Measurements from ENCODE around the gene FOXR1.
"Not testable (repeated sequence)": the region's sequence is repeated elsewhere in the genome, so short reads cannot be mapped to it uniquely, and the experiment has no call there.

The FOXR1 gene

DNA sequence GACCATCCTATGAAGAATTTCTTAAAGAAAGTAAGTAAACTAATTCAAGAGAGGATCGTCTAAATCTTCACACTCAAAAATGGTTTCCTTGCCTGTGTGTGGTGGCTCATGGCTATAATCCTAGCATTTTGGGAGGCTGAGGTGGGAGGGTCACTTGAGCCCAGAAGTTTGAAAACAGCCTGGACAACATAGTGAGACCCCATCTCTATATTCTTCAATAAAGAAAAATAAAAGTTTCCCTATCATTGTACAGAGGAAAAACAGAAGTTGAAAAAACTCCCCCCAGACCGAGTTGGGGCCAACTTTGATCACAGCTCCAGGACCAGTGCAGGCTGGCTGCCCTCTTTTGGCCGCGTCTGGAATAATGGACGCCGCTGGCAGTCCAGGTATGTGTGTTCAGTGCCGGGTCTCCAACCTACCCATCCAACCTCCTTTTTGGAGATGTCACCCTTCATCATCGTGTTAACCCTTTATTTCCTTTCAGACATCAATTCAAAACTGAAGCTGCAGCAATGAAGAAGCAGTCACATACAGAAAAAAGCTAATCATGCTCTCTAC, 43.6 kb downstream of the FOXR1 start:
- Histone ChIP-seq H3K14ac (ENCODE audit: low read length) (no peak overlapping the region), H3K27ac (replicated peaks; ENCODE audit: low read length) (no peak overlapping the region)

DNA sequence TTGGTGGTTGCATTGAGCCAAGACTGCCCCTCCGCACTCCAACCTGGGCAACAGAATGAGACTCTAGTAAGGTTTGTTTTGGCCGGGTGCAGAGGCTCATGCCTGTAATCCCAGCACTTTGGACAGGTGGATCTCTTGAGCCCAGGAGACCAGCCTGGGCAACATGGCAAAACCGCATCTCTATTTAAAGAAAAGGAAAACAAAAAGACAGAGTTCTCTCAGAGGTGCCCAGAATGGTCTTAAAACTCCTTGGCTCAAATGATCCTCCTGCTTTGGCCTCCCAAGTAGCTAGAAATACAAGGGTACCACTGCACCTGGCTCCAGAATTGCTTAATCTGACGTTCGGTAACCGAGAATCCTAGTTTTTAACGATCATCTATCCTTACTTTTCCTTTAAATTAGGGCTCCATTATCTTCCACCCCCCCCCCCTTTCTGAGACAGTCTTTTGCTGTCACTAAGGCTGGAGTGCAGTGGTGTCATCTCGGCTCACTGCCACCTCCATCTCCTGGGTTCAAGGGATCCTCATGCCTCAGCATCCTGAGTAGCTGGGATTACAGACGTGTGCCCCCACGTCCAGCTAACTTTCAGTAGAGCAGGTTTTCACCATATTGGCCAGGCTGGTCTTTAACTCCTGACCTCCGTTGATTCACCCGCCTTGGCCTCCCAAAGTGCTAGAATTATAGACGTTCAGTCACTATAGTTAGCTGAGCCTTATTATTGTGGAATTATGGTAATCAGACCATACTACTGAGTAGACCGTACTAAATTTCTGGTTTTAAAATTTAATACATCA, 44.9 kb downstream of the FOXR1 start:
- peaks cover 32 to 75% of the 10 kb centered on the region in 2 donors for H3K36me3 ChIP-seq (replicated peaks in 1 of 2; ENCODE audit: control insufficient read depth in 2 of 2, insufficient read depth in 2 of 2, low read length in 2 of 2)
- H3K4me1 ChIP-seq (ENCODE audit: control insufficient read depth in 2 of 2, insufficient read depth in 1 of 2, low read depth in 1 of 2, low read length in 2 of 2) = peaks cover 5 to 8% of the 10 kb centered on the region in 2 donors
- H3K14ac ChIP-seq (ENCODE audit: low read length) = no peak overlapping the region
- H3K23ac ChIP-seq (ENCODE audit: low read depth, low read length, poor library complexity) = no peak overlapping the region
- peaks cover 0 to 2% of the 10 kb centered on the region in 2 donors for H3K9me3 ChIP-seq (replicated peaks in 1 of 2; ENCODE audit: control insufficient read depth in 2 of 2, insufficient read depth in 1 of 2, low read depth in 1 of 2, low read length in 2 of 2)
- H4K91ac ChIP-seq (ENCODE audit: low read depth, low read length, poor library complexity) = no peak overlapping the region
- no peak overlapping the region for H4K8ac ChIP-seq (ENCODE audit: low read depth, low read length)
- H3K4me3 ChIP-seq (ENCODE audit: low read length in 2 of 2) = peak overlapping the region in 1 of 2 donors; percentile 14
- no peak for DNase-seq (ENCODE audit: low spot score)
- no peaks in the 10 kb centered on the region for H3K27me3 ChIP-seq (ENCODE audit: control insufficient read depth in 3 of 3, insufficient read depth in 3 of 3, low read depth in 1 of 3, low read length in 3 of 3)
- H2BK15ac ChIP-seq (ENCODE audit: low read length) = no peak overlapping the region
- WGBS, 2 donors (ENCODE audit: extremely low coverage in 2 of 2, insufficient read length in 2 of 2, insufficient replicate concordance in 1 of 2) = no CpG with 5 or more reads among the region's 14 CpGs
- H3K4me2 ChIP-seq (ENCODE audit: insufficient read depth, low read length, poor library complexity, severe bottlenecking) = no peak overlapping the region
- H2AK5ac ChIP-seq (ENCODE audit: low read depth, low read length) = no peak overlapping the region
- H3K4ac ChIP-seq (ENCODE audit: low read length) = no peak overlapping the region
- no peak overlapping the region for H2BK120ac ChIP-seq (ENCODE audit: low read depth, low read length)
- H3K27ac ChIP-seq (replicated peaks; ENCODE audit: low read length) = no peak overlapping the region
- H3K79me1 ChIP-seq (ENCODE audit: low read depth, low read length) = peaks cover 7% of the 10 kb centered on the region
- no peak overlapping the region for H2BK5ac ChIP-seq (ENCODE audit: low read length)
- H2AFZ ChIP-seq (ENCODE audit: low read length) = no peak overlapping the region
- no peak overlapping the region for H2BK12ac ChIP-seq (ENCODE audit: low read length)
- H3K18ac ChIP-seq (ENCODE audit: low read length) = no peak overlapping the region
- no peak overlapping the region for H3K9ac ChIP-seq (ENCODE audit: low read depth, low read length, poor library complexity)

More for the DNA sequence above, 43.6 kb downstream of the FOXR1 start:
- Histone ChIP-seq H3K4ac (ENCODE audit: low read length) (no peak overlapping the region), H3K23ac (ENCODE audit: low read depth, low read length, poor library complexity) (no peak overlapping the region), H2BK5ac (ENCODE audit: low read length) (no peak overlapping the region), H3K9ac (ENCODE audit: low read depth, low read length, poor library complexity) (no peak overlapping the region), H3K36me3 (replicated peaks in 1 of 2; ENCODE audit: control insufficient read depth in 2 of 2, insufficient read depth in 2 of 2, low read length in 2 of 2) (peaks cover 35 to 75% of the 10 kb centered on the region in 2 donors), H3K79me1 (ENCODE audit: low read depth, low read length) (peaks cover 7% of the 10 kb centered on the region), H4K8ac (ENCODE audit: low read depth, low read length) (no peak overlapping the region), H3K9me3 (replicated peaks in 1 of 2; ENCODE audit: control insufficient read depth in 2 of 2, insufficient read depth in 1 of 2, low read depth in 1 of 2, low read length in 2 of 2) (peaks cover 0 to 2% of the 10 kb centered on the region in 2 donors), H2AFZ (ENCODE audit: low read length) (no peak overlapping the region), H3K4me3 (ENCODE audit: low read length in 2 of 2) (no peak overlapping the region), H4K91ac (ENCODE audit: low read depth, low read length, poor library complexity) (no peak overlapping the region), H2AK5ac (ENCODE audit: low read depth, low read length) (no peak overlapping the region), H3K18ac (ENCODE audit: low read length) (no peak overlapping the region), H2BK12ac (ENCODE audit: low read length) (no peak overlapping the region), H2BK120ac (ENCODE audit: low read depth, low read length) (no peak overlapping the region), H3K27me3 (ENCODE audit: control insufficient read depth in 3 of 3, insufficient read depth in 3 of 3, low read depth in 1 of 3, low read length in 3 of 3) (no peaks in the 10 kb centered on the region), H3K4me1 (ENCODE audit: control insufficient read depth in 2 of 2, insufficient read depth in 1 of 2, low read depth in 1 of 2, low read length in 2 of 2) (peaks cover 5 to 8% of the 10 kb centered on the region in 2 donors), H3K4me2 (ENCODE audit: insufficient read depth, low read length, poor library complexity, severe bottlenecking) (no peak overlapping the region), H2BK15ac (ENCODE audit: low read length) (no peak overlapping the region)
- no CpG with 5 or more reads among the region's 8 CpGs for WGBS, 2 donors (ENCODE audit: extremely low coverage in 2 of 2, insufficient read length in 2 of 2, insufficient replicate concordance in 1 of 2)
- no peak for DNase-seq (ENCODE audit: low spot score)

- H2BK15ac ChIP-seq (ENCODE audit: low read length); DNase-seq (ENCODE audit: low spot score): not testable (repeated sequence)
These were observed 45.8 kb downstream of the FOXR1 start for GRCh38 chr11:119017377-119017776.

More at GRCh38 chr11:119017377-119017776, 45.8 kb downstream of the FOXR1 start:
- H3K27me3 ChIP-seq (ENCODE audit: control insufficient read depth in 3 of 3, insufficient read depth in 3 of 3, low read depth in 1 of 3, low read length in 3 of 3); H4K8ac ChIP-seq (ENCODE audit: low read depth, low read length); H3K4me1 ChIP-seq (ENCODE audit: control insufficient read depth in 2 of 2, insufficient read depth in 1 of 2, low read depth in 1 of 2, low read length in 2 of 2); H2AK5ac ChIP-seq (ENCODE audit: low read depth, low read length); H3K23ac ChIP-seq (ENCODE audit: low read depth, low read length, poor library complexity); H3K4ac ChIP-seq (ENCODE audit: low read length); H3K18ac ChIP-seq (ENCODE audit: low read length); H4K91ac ChIP-seq (ENCODE audit: low read depth, low read length, poor library complexity); H2BK120ac ChIP-seq (ENCODE audit: low read depth, low read length); H3K14ac ChIP-seq (ENCODE audit: low read length); H2BK12ac ChIP-seq (ENCODE audit: low read length); H3K9me3 ChIP-seq (replicated peaks in 1 of 2; ENCODE audit: control insufficient read depth in 2 of 2, insufficient read depth in 1 of 2, low read depth in 1 of 2, low read length in 2 of 2); H3K79me1 ChIP-seq (ENCODE audit: low read depth, low read length); H2BK5ac ChIP-seq (ENCODE audit: low read length); H3K27ac ChIP-seq (replicated peaks; ENCODE audit: low read length); H2AFZ ChIP-seq (ENCODE audit: low read length): not testable (repeated sequence)
- Histone ChIP-seq H3K9ac (ENCODE audit: low read depth, low read length, poor library complexity) (peak overlapping the region; percentile 71), H3K4me3 (ENCODE audit: low read length in 2 of 2) (peak overlapping the region; percentile 80 to 93), H3K36me3 (replicated peaks in 1 of 2; ENCODE audit: control insufficient read depth in 2 of 2, insufficient read depth in 2 of 2, low read length in 2 of 2) (peaks cover 35 to 75% of the 10 kb centered on the region in 2 donors), H3K4me2 (ENCODE audit: insufficient read depth, low read length, poor library complexity, severe bottlenecking) (peak overlapping the region; percentile 75)
- no CpG with 5 or more reads among the region's 10 CpGs for WGBS, 2 donors (ENCODE audit: extremely low coverage in 2 of 2, insufficient read length in 2 of 2, insufficient replicate concordance in 1 of 2)
